NCI-H2227 treated with DMSO at 0.1 percent for 48 hours (cell line): Measurements from ENCODE around the gene SEPTIN7.

Experiments
- DNase-seq: peaks from one replicate; lab custom pipeline; 2025; lab: John Stamatoyannopoulos, UW

The SEPTIN7 gene

GRCh38 chr7:35839860-35840854, 39.3 kb downstream of the SEPTIN7 start:
- no peak for DNase-seq

GRCh38 chr7:35846816-35847412, 46.1 kb downstream of the SEPTIN7 start:
- no peak for DNase-seq

- DNase-seq: peak; percentile 41
These were observed 47.9 kb downstream of the SEPTIN7 start for GRCh38 chr7:35848725-35849124.

GRCh38 chr7:35849158-35849831, 48.4 kb downstream of the SEPTIN7 start:
- DNase-seq: peak; percentile 36

GRCh38 chr7:35849954-35850353, 49.1 kb downstream of the SEPTIN7 start:
- no peak for DNase-seq
